OCI-M1 (cell line): ENCODE results near the gene PPARD.
A peak's percentile ranks its signal among the peaks of the same experiment; 100 is the strongest.
"Not testable (repeated sequence)": the region's sequence is repeated elsewhere in the genome, so short reads cannot be mapped to it uniquely, and the experiment has no call there.

Source experiments
- DNase-seq: peaks from one replicate; lab custom pipeline; 2025; lab: John Stamatoyannopoulos, UW

PPARD gene

DNA sequence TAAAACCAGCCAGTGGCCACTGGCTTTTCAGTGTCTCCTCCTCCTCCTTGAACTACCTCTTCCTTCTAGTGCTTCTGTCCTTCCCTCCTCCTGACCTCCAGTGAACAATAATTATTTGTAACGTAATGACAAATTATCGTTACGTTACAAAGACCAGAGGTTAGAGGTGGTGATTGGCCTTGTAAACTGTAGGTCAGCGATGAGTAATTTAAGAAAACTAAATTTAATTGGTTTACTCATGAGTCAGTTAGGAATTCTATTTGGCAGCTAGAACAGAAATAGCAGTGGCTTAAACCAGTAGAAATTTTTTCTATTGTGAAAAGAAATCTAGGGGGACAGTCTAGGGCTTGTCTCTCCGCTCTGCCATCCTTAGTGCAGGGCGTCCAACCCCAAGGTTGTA lies 38.8 kb downstream of the PPARD start:
- DNase-seq = no peak

DNA sequence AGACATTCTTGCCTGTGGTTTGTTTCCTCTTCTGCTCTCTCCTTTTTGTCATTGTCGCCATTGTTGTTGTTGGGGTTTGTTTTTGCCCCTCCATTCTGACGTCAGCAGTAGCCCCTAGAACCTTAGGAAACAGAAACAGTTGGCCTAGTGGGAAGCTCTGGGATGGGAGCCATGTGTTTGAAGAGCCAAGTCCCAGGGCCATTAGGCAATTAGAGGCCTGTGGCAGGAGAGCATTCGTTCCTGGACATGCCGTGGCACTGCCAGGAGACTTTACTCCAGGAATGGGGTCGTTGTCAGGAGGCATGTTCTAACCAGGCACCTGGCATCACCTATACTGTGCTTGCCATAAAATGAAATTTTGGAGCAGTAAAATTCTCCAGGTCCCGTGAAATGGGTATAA lies 39.7 kb downstream of the PPARD start:
- DNase-seq = no peak

DNA sequence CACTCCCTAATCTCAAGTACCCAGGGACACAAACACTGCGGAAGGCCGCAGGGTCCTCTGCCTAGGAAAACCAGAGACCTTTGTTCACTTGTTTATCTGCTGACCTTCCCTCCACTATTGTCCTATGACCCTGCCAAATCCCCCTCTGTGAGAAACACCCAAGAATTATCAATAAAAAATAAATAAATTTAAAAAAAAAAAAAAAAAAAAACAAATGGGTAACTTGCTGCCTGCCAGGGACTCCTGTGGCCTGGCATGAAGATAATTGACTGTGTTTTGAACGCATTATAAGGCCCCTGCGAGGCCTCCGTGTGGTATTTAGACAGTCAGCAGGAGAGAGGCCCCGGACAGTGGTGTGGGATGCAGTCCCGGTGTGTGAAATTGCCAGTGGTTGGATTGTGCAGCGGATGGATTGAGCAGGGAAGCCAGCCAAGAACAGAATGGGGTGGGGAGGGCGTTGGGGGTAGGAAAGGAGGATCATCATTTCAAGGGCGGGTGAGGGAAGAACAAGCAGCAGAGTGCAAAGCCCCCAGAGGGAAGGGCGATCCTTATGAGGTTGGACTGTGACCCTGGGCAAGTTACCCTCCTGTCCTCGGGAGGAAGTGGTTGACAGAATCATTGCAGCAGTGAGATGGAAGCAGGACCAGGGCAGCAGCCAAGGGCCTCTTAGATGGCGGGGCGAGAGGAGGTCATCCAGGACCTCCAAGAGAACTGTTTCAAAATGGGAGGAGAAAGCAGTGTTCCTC lies 43.3 kb downstream of the PPARD start:
- no peak for DNase-seq

DNA sequence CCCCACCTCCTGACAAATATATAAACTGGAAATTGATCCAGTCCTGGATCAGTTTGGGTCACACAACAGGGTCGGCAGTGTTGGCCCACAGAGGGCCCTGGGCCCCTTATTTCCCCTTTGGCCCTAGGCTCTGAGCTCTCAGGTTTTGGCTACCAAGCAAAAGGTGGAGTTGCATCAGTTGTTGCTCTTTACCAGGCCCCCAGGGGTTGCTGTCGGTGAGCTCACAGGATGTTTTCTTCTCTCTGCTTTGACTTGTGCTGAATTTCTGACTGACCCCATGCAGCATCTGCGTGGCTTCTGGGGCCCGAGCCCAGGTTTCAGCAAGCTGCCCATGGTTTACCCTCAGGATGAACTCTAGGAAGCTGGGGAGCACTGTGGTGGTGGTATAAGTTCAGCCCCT lies 44.6 kb downstream of the PPARD start:
- DNase-seq = no peak

DNA sequence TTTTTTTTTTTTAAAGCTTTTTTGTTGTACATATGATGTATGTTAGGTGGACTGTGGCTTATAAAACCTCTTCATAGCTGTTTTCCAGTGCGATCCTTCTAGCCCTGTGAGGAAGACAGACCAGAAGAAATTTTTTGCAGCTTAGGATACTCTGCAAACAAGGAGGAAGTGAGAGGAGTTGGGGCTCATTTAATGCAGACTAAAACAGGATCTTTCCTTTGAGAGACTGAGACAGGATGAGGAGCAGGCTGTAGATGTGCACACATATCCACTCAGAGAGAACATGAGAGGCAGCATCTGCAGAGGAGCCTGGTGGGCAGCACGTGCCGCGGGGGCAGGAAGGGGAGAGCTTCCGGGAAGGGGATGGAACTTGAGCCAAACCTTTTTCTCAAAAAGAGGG lies 45.7 kb downstream of the PPARD start:
- no peak for DNase-seq

DNA sequence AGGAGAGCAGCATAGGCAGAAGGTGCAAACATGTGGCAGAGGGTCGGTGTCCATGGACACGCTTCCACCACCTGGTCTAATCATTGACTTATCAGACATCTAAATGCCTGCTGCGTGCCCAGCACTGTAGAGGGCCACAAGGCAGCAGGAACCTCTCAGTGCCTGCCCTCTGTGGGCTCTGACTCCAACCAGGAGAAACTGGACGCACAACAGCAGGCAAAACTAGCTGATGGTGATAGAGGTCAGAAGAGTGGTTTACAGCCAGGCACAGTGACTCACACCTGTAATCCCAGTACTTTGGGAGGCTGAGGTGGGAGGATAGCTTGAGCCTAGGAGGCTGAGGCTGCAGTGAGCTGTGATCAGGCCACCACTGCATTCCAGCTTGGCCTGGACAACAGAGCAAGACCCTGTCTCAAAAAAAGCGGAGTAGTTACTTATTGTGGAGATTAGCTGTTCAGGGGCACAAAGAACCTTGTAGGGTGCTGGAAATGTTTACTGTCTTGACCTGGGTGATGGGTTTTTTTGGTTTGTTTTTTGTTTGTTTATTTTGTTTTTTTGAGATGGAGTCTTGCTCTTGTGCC lies 46.5 kb downstream of the PPARD start:
- no peak for DNase-seq

DNA sequence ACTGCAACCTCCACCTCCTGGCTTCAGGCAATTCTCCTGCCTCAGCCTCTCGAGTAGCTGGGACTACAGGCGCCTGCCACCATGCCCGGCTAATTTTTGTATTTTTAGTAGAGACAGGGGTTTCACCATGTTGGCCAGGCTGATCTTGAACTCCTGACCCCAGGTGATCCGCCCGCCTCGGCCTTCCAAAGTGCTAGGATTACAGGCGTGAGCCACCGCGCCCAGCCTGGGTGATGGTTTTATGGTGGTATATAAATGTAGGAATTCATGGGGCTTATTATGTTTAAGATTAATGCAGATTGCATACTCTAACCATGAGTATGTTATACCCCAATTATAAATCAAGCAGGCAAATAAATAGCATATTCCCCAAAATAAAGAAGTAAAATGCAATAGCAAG lies 47.0 kb downstream of the PPARD start:
- DNase-seq = not testable (repeated sequence)

DNA sequence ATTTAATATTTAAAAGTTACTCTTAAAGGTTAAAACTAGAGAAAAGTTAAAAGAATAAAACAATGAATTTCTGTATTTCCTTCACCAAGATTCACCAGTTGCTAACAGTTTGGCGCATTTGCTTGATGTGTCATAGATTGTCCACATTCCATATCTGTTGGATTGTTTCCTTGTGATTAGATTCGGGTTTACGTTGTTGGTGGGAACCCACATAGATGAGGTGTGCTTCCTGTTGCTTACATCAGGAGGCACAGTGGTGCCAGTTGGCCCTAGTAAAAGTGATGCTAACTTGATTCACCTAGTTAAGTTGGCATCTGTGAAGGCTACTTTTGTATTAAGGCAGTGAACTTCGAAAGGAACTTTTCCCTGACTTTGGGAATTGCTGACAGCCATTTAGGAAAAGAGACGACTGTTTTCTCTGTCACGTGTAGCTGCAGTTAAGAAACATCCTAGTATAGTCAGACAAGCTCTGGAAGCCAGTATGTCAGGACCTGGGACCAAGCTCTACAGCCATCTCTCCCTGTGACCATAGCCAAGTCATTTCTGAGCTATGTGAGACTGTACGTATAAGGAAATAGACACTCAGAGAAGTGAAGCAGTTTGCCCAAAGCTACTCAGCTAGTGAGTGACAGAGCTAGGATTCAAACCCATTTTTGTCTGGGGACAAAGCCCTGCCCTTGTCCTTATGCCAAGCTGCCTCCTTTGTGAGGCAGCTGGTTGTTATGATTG lies 49.0 kb downstream of the PPARD start:
- no peak for DNase-seq

DNA sequence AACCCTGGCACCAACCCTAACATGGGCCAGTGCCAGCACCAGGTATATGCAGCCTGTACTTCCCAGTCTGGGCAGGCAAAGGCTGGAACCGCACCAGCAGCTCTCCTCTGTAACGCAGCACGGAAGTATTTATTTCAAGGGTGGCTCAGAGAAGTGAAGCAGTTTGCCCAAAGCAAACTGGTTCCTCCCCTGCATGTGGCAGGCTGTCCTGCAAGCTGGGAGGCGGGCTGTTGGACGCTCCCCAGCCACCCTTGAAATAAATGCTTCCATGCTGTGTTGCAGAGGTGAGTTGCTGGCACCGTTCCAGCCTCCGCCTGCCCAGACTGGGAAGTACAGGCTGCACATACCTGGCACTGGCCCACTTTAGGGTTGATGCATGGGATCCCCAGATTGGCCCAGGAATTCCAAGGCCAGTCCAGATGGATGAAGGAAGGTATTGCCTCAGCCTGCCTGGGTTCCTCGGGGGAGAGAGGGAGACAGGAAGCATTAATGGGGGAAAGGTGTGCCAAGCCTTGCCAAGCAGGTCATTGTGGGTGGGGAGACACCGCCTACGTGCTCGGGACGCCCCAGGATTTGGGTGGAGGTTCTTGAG lies 49.8 kb downstream of the PPARD start:
- DNase-seq = no peak

DNA sequence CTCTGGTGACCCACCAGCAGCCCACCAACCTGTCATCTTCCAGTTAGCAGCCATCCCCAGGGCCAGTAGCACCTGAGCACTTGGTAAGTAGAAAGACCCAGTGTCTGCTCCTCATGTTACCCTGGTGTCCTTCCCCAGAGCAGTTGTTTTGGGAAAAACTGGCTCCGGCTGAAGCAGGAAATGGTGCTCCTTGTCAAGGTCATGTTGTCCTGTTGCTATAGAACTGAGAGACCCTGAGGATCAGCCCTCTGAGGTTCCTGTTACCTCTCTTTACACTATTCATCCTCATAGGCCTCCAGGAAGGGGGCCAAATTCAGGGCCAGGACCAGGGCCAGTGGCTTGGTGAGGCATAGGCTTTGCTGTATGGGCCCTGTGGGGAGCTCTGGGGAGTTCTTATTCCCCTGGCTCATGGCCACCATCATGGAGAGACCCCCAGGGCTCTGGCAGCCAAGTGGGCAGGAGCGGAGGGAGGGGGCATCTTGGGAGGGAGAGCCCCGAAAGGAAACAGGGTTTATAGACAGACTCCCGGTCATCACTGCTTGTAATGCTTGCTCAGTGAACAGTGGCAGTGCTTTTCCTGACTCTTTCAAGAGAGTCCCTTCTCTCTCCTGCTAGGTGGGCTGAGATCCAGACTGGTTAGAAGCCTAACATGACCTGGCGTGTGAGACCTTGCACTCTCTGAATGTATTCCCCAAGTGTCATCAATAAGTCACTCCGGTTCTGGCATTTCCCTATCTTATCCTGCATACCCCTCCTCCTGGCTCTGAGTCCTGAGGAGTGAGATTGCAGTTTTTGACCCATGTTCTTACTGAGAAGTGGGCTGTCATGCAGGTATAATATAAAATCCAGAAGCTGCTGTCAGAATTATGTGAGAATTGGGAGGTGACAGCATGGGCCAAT lies 50.7 kb downstream of the PPARD start:
- peak; percentile 48 for DNase-seq

DNA sequence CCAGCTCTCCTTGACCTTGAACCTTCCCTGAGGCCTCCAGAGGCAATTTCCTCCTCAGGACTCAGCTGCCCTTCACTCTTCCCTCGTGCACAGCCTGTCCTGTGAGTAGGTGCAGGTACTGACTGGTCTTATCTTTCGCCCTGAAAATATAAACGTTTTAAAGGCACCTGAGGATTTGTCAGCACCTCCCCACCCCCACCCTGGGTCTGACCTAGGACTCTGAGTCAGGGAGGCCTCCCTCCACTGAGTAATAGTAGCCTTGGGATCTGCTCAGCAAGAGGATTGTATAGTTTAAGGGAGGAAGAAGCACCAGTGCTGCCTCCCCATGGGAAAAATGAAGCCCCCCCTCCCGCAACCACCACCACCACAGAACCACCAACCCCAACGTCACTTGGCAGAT lies 54.6 kb downstream of the PPARD start:
- DNase-seq = no peak

DNA sequence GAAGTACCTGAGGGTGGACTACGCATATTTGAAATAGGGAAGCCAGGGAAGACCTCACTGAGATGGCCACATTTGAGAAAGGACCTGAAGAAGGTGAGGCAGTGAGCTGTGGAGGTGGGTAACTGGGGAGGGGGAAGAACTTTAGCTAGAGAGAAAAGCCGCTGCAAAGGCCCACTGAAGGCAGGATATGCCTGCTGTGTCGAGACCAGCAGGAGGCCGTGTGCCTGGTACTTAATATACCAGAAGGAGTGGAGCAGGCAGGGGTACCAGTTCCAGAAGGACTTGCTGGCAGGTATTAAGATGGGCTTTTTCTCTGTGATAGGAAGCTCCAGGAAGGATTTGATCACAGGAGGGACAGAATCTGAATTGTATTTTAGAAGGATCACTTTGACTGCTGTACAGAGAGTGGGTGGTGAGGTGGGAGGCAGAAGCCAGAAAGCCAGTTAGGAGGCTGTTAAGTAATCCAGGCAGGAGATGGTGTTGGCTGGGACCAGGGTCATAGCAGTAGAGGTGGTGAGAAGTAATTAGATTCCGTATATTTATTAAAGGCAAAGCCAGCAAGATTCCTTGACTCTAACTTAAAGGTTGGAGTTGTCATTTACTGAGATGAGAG lies 55.6 kb downstream of the PPARD start:
- no peak for DNase-seq

DNA sequence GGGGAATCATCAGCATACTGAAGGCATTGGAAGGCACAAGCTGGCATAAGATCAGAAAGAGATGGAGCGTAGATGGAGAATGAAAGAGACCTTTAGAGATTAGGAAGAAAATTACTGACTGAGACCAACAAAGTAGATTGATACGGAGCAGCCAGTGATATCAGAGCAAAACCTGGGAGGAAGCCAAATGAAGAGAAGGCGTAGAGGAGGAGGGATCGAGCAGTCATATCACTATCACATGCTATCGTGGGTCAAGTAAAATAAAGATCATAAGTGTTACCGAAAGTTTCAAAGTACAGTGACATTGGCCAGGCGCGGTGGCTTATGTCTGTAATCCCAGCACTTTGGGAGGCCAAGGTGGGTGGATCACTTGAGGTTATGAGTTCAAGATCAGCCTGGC lies 56.2 kb downstream of the PPARD start:
- DNase-seq = no peak

DNA sequence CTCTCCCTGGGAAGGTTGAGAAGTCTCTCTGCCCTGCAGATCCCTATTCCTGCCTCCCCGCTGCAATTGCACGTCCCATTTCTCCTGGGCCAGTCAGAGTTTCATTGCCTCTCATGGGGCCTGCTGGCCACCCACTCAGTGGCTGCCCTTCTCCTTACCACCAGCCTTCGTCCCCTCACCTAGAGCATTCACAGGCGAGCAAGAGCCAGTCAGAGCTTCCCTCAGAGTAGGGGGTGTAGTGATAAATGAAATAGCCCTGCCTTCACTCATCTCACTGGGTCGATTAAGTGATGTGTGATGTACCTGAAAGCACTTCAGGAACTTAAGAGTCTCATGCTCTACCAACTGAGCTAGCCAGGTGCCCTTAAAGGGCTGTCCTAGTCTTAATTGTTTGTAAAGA lies 57.8 kb downstream of the PPARD start:
- DNase-seq = no peak

DNA sequence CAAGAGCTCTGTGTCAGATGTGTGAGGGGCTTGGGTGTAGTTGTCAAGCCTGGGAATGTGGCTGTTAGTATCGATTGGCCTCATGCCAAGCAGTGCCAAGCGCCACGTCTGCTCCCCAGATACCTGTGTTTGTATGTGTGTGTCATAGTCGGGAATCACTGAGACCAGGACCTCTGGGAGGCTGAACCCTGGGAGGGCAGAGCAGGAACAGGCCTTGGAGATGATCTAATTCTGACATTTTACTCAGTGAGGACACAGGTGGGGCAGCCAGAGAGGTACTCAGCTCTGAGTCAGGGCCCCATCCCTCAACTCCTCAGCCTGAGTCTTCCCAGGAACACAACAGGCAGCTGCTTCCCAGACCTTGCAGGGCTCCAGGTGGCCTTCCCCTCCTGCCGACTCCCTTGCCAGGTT lies 58.5 kb downstream of the PPARD start:
- DNase-seq = no peak

DNA sequence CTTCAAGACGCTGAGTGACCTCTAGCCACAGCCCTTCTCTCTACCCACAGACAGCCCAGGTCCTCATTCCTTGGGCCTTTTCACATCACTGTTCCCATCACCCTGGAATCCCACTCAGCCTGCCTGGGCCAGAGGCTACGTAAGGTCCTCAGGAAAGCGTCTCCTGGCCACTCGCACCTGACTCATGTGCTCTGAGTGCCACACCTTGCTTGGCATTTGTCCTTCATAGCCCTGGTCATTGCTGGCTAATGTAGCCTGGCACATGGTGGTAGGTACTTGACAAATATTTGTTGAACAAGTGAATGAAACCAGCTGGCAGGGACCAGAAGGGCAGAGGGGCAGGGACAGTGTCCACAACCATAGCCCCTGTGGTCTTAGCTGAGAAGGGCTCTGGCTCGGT lies 59.2 kb downstream of the PPARD start:
- no peak for DNase-seq

DNA sequence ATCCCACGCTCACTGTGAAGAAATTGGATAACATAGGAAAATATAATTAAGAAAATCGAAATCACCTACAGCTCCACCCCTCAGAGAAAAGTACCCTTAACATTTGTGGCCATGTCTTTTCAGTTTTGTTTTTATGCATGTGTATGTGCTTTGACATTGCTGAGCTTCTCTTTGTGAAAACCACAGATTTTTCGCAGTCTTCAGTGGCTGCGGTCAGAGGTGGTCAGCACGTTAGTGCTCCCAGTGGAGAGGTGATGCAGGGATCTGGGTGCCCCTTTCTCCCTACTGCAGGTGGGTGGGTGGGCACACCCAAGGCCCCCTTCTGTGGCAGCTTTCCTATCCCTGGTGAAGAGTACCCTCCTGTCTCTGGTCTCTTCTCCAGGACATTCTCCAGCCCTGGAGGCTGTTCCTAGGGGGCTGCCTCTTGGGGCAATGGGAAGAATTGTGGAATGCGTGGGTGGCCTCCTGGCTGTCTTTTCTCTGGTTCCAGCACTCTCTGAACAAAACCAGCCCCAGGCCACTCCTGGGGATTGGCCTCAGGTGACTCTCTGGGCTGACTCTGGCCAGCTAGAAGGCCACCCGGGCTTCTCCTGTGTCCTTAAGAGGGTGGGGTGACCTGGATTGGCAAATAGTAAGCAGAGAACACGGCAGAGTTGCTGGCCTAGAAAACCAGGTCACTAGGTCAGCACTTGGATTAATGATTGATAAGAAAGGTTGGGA lies 59.9 kb downstream of the PPARD start:
- no peak for DNase-seq

DNA sequence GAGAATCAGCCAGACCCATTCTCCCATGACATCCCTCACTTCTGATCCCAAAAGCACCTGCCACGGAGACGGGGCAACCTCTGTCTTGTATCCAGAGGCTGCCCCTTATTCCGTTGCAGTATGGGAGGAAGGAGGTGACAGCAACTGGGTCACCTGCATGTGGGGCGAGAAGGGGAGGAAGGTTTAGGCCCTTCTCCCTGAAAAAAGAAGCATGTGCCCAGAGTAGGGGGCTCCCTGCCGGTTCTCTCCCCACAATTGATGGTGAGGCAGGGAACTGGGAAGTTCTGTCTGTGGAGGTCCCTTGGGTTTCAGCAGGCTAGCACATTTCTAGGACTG lies 60.5 kb downstream of the PPARD start:
- no peak for DNase-seq

DNA sequence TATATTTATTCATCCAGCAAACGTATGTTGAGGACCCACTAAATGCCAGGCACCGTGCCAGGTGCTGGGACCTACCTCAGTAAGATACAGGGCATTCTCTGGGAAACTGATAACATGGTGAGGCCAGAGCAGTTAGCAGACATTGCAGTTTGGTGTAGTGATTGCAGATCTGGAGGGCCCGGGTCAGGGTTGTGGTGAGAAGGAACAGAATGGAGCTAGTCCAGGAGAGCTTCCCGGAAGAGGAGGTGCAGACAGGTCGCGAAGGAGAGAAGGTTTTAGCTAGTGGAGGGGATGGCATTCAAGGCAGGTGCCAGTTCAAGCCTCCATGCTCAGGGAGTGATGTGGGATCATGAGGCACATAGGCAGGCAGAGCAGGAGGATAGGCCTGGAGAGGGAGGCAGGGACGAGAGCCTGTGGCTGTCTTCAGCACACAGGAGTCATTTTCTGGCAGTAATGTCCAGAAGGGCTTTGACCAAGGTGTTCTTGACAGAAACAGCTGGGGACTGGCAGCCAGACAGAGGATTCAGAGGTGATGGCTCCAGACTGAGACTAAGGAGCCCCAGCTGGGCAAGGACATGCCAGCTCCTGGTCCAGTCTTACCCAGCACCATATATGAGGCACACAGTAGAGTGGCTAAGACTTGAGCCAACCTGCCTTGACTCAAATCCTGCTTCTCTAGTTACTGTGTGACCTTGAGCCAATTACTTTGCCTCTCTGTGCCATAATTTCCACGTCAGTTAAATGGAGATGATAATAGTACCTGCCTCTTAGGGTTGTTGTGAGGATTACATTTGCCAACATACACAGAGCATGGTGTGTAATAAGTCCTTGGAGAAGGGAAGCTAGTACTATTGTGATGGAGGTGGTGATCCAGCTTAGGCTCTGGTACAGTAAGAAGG lies 61.4 kb downstream of the PPARD start:
- DNase-seq = no peak
